Astrocyte of the spinal cord (primary cell): ENCODE data around the gene TP53.

Experiments used
- DNase-seq: peaks from one replicate; pipeline ENCODE4 v3.0.0; 2011; ENCODE audit warnings: low read depth, low spot score
- H3K4me3 ChIP-seq: 2 replicates; pipeline ENCODE4 v1.5.1; 2011; ENCODE audit warnings: low read depth, mild to moderate bottlenecking, low read length, moderate library complexity
- in situ Hi-C: cut with HindIII; loops from 2 replicates; pipeline ENCODE4 v1.10.0; 2017; ENCODE audit warnings: low sequenced_read_pairs
- TF ChIP-seq, protein P1 (sequence below): IDR thresholded peaks from 2 replicates; pipeline ENCODE4 v1.5.1; 2012; ENCODE audit warnings: low read depth, mild to moderate bottlenecking, low read length, inconsistent platforms

The TP53 gene

DNA sequence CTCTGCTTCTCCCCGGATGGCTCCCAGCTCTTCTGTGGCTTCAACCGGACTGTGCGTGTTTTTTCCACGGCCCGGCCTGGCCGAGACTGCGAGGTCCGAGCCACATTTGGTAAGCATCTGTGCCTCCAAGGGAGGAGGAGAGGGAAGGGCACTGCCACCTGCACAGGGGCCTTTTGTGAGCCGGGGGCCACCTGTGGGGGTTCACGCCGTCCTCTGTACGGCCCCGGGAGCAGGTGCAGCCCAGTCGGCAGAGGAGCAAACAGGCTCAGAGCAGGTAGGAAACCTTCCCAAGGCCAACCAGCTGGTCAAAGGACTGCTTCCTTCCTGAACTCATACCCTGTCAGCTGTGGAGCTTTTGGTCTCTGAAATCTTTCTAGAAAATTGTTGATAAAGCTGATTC, 14.4 kb upstream of the TP53 start:
- no peak overlapping the region for H3K4me3 ChIP-seq

GRCh38 chr17:7700510-7700909, 13.2 kb upstream of the TP53 start:
- in situ Hi-C loops, result no loop called here
- no peak overlapping the region for H3K4me3 ChIP-seq
- TF ChIP-seq, protein P1, sequence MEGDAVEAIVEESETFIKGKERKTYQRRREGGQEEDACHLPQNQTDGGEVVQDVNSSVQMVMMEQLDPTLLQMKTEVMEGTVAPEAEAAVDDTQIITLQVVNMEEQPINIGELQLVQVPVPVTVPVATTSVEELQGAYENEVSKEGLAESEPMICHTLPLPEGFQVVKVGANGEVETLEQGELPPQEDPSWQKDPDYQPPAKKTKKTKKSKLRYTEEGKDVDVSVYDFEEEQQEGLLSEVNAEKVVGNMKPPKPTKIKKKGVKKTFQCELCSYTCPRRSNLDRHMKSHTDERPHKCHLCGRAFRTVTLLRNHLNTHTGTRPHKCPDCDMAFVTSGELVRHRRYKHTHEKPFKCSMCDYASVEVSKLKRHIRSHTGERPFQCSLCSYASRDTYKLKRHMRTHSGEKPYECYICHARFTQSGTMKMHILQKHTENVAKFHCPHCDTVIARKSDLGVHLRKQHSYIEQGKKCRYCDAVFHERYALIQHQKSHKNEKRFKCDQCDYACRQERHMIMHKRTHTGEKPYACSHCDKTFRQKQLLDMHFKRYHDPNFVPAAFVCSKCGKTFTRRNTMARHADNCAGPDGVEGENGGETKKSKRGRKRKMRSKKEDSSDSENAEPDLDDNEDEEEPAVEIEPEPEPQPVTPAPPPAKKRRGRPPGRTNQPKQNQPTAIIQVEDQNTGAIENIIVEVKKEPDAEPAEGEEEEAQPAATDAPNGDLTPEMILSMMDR, result no peak
- no peak for DNase-seq

More for the DNA sequence above, 14.4 kb upstream of the TP53 start:
- DNase-seq, result no peak
- TF ChIP-seq, protein P1, result no peak
- in situ Hi-C loops, result no loop called here

- H3K4me3 ChIP-seq, result no peak overlapping the region
- in situ Hi-C loops, result no loop called here
- TF ChIP-seq, protein P1, result no peak
- no peak for DNase-seq
Observed at GRCh38 chr17:7697828-7698588, 10.7 kb upstream of the TP53 start.

DNA sequence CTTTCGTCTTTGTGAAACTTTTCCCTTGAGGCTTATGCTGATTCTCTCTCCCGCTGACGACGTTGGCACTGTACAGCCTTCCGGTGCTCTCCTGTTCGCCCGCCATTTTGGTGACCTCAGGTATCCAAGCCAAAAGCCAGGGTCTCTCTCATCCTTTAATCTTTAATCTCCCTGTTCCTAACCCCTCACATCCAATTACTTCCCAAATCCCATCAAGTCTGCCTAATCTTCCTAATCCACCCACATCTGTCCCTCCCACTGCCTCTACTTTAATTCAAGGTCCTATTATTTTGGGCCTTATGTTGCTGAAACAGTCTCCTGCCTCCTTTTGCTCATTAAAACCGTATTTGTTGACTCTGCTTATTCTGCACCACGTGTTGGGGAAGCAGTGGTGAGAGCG, 8.3 kb upstream of the TP53 start:
- TF ChIP-seq, protein P1, result no peak
- no peak overlapping the region for H3K4me3 ChIP-seq
- in situ Hi-C loops, result no loop called here
- no peak for DNase-seq

GRCh38 chr17:7688808-7689316, 1.6 kb upstream of the TP53 start:
- DNase-seq, result no peak
- in situ Hi-C loops, result no loop called here
- TF ChIP-seq, protein P1, result no peak

DNA sequence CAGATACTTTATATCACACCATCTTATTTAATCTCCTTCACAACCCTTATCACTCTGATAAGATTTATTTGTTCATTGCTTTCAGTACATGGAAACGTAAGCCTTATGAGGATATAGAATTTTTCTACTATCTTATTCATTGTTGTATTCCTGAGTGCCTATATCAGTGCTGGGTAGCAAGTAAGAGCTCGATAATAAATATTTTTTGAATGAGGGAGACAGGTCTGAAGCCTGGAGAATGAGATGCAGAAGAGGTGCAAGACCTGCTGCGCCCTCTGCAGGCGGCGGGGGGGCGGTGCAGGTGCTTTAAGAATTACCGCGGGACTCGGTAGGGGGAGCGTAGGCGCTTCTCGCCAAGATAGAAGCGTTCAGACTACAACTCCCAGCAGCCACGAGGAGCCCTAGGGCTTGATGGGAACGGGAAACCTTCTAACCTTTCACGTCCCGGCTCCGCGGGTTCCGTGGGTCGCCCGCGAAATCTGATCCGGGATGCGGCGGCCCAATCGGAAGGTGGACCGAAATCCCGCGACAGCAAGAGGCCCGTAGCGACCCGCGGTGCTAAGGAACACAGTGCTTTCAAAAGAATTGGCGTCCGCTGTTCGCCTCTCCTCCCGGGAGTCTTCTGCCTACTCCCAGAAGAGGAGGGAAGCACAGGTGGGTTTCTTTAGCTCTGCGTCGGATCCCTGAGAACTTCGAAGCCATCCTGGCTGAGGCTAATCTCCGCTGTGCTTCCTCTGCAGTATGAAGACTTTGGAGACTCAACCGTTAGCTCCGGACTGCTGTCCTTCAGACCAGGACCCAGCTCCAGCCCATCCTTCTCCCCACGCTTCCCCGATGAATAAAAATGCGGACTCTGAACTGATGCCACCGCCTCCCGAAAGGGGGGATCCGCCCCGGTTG, 868 bp upstream of the TP53 start, which contains the start of gene WRAP53:
TSS of gene WRAP53 (plus strand) at position 570 of the 900 bp plus-strand sequence. CDS start at position 742, 172 bp downstream.
- peak; percentile 100 for DNase-seq
- TF ChIP-seq, protein P1, result peak; percentile 98
- peak within 1 kb of the TSS; percentile 82 for H3K4me3 ChIP-seq
- in situ Hi-C loops, result no loop called here

More at GRCh38 chr17:7688808-7689316, 1.6 kb upstream of the TP53 start:
- peak overlapping the region; percentile 82 for H3K4me3 ChIP-seq
